GM10266 (cell line): ENCODE results near the gene SH2D6.

ENCODE experiments used
- DNase-seq: peaks from one replicate; pipeline ENCODE4 v3.0.0; 2012; ENCODE audit errors: extremely low spot score
- TF ChIP-seq, protein P1 (sequence below): IDR thresholded peaks from 2 replicates; pipeline ENCODE4 v1.5.1; 2012; ENCODE audit warnings: mild to moderate bottlenecking, low read depth; ENCODE audit not compliant: control insufficient read depth, insufficient read depth; ENCODE audit errors: missing control alignments

SH2D6 gene

DNA sequence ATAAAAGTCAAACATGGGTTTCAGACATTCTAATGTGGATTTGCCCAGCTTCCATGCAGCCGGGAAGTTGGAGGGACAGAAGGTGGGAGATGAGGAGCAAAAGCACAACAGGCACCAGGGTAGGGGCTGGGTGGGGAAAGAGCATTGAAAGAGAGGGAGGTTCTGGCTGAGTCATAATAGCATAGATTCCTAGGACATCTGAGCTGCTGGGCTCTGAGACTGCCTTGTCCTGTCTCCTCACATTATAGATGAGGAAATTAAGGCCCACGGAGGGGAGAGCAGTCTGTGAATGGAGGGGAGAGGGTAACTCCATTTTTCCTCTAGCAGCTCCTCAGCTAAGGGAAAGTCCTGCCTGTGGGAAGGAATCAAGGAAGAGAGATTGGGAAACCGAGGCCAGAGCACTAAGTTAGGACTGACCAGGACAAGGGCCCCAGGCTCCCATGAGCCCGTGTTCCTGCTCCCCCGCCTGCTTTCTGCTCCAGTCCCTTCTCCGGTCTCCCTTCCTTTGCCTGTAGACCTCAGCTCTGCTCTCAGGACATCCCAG is 26.2 kb downstream of the SH2D6 start:
- TF ChIP-seq, protein P1, sequence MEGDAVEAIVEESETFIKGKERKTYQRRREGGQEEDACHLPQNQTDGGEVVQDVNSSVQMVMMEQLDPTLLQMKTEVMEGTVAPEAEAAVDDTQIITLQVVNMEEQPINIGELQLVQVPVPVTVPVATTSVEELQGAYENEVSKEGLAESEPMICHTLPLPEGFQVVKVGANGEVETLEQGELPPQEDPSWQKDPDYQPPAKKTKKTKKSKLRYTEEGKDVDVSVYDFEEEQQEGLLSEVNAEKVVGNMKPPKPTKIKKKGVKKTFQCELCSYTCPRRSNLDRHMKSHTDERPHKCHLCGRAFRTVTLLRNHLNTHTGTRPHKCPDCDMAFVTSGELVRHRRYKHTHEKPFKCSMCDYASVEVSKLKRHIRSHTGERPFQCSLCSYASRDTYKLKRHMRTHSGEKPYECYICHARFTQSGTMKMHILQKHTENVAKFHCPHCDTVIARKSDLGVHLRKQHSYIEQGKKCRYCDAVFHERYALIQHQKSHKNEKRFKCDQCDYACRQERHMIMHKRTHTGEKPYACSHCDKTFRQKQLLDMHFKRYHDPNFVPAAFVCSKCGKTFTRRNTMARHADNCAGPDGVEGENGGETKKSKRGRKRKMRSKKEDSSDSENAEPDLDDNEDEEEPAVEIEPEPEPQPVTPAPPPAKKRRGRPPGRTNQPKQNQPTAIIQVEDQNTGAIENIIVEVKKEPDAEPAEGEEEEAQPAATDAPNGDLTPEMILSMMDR: no peak
- no peak for DNase-seq

DNA sequence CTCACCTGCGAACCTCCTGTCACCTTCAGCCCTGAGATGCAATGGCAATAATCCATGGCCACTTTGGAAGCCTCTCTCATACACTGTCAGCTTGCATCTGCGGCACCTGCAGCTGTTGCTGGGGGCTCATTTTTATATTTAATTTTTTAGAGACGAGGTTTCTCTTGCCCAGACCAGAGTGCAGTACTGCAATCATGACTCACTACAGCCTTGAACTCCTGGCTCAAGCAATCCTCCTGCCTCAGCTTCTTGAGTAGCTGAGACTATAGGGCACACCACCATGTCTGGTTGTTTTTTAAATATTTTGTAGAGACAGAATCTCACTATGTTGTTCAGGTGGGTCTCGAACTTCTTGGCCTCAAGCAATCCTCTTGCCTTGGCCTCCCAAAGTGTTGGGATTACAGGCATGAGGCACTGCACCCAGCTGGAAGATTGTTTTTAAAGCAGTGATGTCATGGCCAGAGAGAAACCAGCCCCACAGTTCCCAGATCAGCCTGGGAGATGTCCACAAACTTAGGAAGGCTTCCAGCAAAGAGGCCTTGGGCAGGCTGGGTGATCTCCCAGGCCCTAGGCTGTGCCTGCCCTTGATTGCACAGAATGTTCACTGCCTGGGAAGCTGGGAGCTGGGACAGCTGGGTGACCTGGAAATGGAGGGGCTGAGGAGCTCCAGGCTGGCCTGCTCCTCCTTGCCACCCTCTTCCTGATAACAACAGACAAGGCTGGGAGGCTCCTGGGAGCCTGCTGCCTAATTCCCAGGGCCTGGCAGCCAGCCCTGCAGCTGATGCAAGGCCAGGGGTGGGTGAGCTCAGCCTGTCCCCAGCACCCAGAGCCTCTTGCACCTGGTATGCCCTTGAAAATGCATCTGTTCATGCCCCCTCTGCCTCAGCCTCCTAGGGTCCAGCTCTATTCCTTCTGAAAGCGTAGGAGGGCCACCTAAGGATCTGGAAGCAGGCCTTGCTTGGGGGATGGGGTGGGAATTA is 27.1 kb downstream of the SH2D6 start:
- TF ChIP-seq, protein P1: no peak
- no peak for DNase-seq

DNA sequence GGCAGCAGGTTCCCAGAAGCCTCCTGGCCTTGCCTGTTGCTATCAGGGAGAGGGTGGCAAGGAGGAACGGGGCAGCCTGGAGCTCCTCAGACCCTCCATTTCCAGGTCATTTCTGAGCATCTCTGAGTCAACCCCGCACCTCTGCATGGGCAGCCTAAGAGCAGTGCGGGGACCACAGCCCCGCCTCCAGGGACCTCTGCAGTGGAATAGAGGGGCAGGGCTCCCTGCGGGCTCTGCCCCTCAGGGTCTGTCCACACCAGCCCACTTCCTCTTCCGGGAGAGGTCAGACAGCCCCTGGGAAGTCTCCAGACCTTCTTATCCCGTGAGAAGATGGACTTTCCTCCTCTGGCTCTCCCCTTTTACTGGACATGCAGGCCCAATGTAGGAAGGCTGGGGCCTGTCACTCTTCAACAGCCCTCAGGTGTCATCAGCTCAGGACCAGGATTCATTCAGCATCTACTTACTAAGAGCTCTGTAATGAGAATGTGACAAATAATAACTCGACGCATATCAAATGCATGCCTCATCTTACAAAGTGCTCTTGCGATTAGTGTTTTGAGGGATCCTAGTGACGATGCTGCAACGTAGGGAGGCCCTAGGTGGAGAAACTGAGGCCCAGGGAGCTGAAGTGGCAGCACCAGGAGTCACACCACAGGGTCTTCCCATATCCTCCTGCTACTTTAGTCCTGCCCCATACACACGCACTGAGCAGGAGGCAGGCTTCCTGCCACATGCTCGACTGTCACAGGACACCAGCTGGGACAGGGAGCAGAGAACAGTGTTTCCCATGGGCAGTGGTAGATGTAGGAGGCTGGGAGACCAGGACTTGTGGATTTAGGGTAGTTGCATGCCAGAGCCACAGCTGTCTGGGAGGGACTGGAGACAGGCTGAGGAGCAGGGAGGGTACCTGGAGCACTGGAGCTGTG is 28.0 kb downstream of the SH2D6 start:
- DNase-seq: no peak
- TF ChIP-seq, protein P1: no peak

DNA sequence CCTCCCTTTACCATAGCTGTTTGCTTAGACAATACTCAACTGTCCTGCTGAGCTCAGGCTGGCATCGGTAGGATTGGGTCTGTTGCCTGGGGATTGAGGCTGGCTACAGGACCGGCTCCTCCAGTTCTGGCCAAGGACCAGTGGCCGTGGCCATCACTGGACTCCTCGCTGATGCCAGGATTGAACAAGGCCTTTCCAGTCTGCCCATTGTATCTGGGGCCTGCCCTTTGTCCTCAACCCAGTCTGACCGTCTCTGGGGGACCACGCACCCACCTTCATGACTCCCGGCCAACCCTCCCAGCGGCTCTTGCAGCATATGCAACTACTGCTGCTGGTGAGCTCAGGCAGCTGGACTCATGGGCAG is 28.7 kb downstream of the SH2D6 start:
- no peak for DNase-seq
- TF ChIP-seq, protein P1: no peak

DNA sequence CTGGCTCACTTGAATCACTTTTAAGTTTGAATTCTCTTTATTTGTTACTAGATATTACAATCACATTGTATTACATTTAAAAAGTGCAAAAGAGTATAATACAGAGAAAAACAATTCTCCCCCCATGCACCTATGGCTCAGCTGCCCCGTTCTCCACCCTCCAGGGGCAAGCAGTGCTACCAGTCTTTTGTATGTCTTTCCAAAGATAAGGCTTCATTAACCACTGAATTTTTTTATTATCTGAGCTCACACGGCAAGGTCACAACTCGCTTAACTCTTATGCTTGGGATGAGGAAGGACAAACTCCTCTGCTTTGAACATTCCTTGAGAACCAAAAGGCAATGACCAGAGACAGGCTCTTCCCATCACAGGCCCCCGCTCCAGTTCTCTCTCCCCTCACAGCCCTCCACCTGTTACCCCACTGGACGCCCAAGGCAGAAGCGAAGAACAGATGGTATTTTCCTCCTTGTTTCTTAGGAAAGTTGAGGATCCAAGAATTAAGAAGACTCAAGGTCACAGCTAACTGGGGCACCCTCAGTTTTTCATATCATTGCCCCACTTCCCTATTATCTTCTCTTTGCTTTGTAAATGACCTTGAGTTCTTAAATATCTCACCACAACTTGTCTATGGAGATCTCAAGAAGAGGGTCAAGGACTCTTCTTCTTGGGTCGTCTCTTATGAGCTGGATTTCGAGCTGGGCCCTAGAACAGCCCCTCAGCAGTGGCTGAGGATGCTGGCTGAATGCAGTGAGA is 30.1 kb downstream of the SH2D6 start:
- TF ChIP-seq, protein P1: no peak
- no peak for DNase-seq

DNA sequence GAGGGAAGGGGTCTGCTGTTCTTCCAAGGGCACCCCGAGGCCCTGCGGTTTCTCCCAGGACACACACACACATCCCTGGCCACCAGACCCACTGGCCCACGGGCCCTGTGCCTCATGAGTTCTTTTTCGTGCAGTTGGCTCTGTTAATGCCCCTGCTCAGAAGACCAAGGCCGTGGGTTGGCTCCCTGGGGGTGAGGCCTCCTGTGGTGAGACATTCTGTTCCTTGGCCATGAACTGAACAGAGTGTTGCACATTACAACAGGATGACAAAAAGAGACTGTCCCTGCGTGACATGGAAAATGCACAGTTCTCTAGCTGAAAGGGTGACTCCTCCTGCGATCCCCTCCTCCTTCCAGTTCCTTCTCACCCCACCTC is 30.7 kb downstream of the SH2D6 start:
- TF ChIP-seq, protein P1: no peak
- no peak for DNase-seq
